ENCODE data around the gene TMEM132D.

TMEM132D gene

GRCh38 chr12:129704232-129704830, 199.5 kb downstream of the TMEM132D start:
- no peak overlapping the region for H3K4me2 ChIP-seq
- H3K36me3 ChIP-seq = no peaks in the 10 kb centered on the region
- no peaks in the 10 kb centered on the region for H4K20me1 ChIP-seq
- no peak overlapping the region for H3K9ac ChIP-seq
- no peaks in the 10 kb centered on the region for H3K27me3 ChIP-seq
- no peaks in the 10 kb centered on the region for H3K4me1 ChIP-seq
- H3K9me3 ChIP-seq = peaks cover 5% of the 10 kb centered on the region; the same call in 1 of the 2 replicates
- H3K27ac ChIP-seq = no peak overlapping the region
- TF ChIP-seq Cebpa-rat (IDR thresholded peaks at IDR 0.05) = no peak
- H3K4me3 ChIP-seq = no peak overlapping the region

GRCh38 chr12:129701631-129702101, 202.2 kb downstream of the TMEM132D start:
- Histone ChIP-seq H3K4me3 (no peak overlapping the region), H3K36me3 (no peaks in the 10 kb centered on the region), H3K27ac (no peak overlapping the region), H4K20me1 (no peaks in the 10 kb centered on the region), H3K4me2 (no peak overlapping the region), H3K9ac (no peak overlapping the region), H3K4me1 (no peaks in the 10 kb centered on the region), H3K9me3 (peaks cover 5% of the 10 kb centered on the region; the same call in 1 of the 2 replicates), H3K27me3 (no peaks in the 10 kb centered on the region)
- TF ChIP-seq Cebpa-rat (IDR thresholded peaks at IDR 0.05) = no peak

- H3K36me3 ChIP-seq = no peaks in the 10 kb centered on the region
These were observed 203.8 kb downstream of the TMEM132D start for GRCh38 chr12:129700036-129700435.

GRCh38 chr12:129696926-129697325, 206.9 kb downstream of the TMEM132D start:
- Histone ChIP-seq H3K36me3 (no peaks in the 10 kb centered on the region), H3K9me3 (no peaks in the 10 kb centered on the region), H3K4me1 (no peaks in the 10 kb centered on the region), H4K20me1 (no peaks in the 10 kb centered on the region), H3K27me3 (no peaks in the 10 kb centered on the region), H3K27ac (no peak overlapping the region), H3K4me2 (no peak overlapping the region), H3K9ac (no peak overlapping the region), H3K4me3 (no peak overlapping the region)
- TF ChIP-seq Cebpa-rat (IDR thresholded peaks at IDR 0.05) = no peak

More at GRCh38 chr12:129700036-129700435, 203.8 kb downstream of the TMEM132D start:
- Histone ChIP-seq H3K27ac (no peak overlapping the region), H3K4me3 (no peak overlapping the region), H3K27me3 (no peaks in the 10 kb centered on the region), H3K4me2 (no peak overlapping the region), H4K20me1 (no peaks in the 10 kb centered on the region), H3K9ac (no peak overlapping the region), H3K4me1 (no peaks in the 10 kb centered on the region), H3K9me3 (peaks cover 5% of the 10 kb centered on the region; the same call in 1 of the 2 replicates)
- no peak for TF ChIP-seq Cebpa-rat (IDR thresholded peaks at IDR 0.05)

GRCh38 chr12:129696405-129696804, 207.4 kb downstream of the TMEM132D start:
- Histone ChIP-seq H3K4me1 (no peaks in the 10 kb centered on the region), H3K4me3 (no peak overlapping the region), H3K27ac (no peak overlapping the region), H4K20me1 (no peaks in the 10 kb centered on the region), H3K9ac (no peak overlapping the region), H3K9me3 (no peaks in the 10 kb centered on the region), H3K4me2 (no peak overlapping the region), H3K36me3 (no peaks in the 10 kb centered on the region), H3K27me3 (no peaks in the 10 kb centered on the region)
- no peak for TF ChIP-seq Cebpa-rat (IDR thresholded peaks at IDR 0.05)

GRCh38 chr12:129693731-129694130, 210.1 kb downstream of the TMEM132D start:
- no peaks in the 10 kb centered on the region for H4K20me1 ChIP-seq
- no peaks in the 10 kb centered on the region for H3K4me1 ChIP-seq
- no peaks in the 10 kb centered on the region for H3K36me3 ChIP-seq
- no peaks in the 10 kb centered on the region for H3K9me3 ChIP-seq
- no peak overlapping the region for H3K4me2 ChIP-seq
- H3K27me3 ChIP-seq = no peaks in the 10 kb centered on the region
- H3K4me3 ChIP-seq = no peak overlapping the region
- no peak for TF ChIP-seq Cebpa-rat (IDR thresholded peaks at IDR 0.05)
- H3K27ac ChIP-seq = no peak overlapping the region
- H3K9ac ChIP-seq = no peak overlapping the region

GRCh38 chr12:129687731-129688130, 216.1 kb downstream of the TMEM132D start:
- no peak for TF ChIP-seq Cebpa-rat (IDR thresholded peaks at IDR 0.05)
- Histone ChIP-seq H3K9me3 (peaks cover 14% of the 10 kb centered on the region), H3K4me1 (no peaks in the 10 kb centered on the region)

GRCh38 chr12:129681830-129682229, 222.0 kb downstream of the TMEM132D start:
- Histone ChIP-seq H3K4me2 (no peak overlapping the region), H3K4me3 (no peak overlapping the region), H3K9ac (no peak overlapping the region), H3K27me3 (no peaks in the 10 kb centered on the region), H3K9me3 (peaks cover 22% of the 10 kb centered on the region), H3K4me1 (no peaks in the 10 kb centered on the region), H3K27ac (no peak overlapping the region), H4K20me1 (no peaks in the 10 kb centered on the region), H3K36me3 (no peaks in the 10 kb centered on the region)
- TF ChIP-seq Cebpa-rat (IDR thresholded peaks at IDR 0.05) = no peak

More at GRCh38 chr12:129687731-129688130, 216.1 kb downstream of the TMEM132D start:
- Histone ChIP-seq H4K20me1 (no peaks in the 10 kb centered on the region), H3K4me3 (no peak overlapping the region), H3K27me3 (no peaks in the 10 kb centered on the region), H3K27ac (no peak overlapping the region), H3K4me2 (no peak overlapping the region), H3K9ac (no peak overlapping the region), H3K36me3 (no peaks in the 10 kb centered on the region)

GRCh38 chr12:129681151-129681550, 222.7 kb downstream of the TMEM132D start:
- Histone ChIP-seq H3K9me3 (peaks cover 22% of the 10 kb centered on the region), H3K27me3 (no peaks in the 10 kb centered on the region), H4K20me1 (no peaks in the 10 kb centered on the region), H3K4me2 (no peak overlapping the region), H3K36me3 (no peaks in the 10 kb centered on the region), H3K4me1 (no peaks in the 10 kb centered on the region), H3K9ac (no peak overlapping the region), H3K27ac (no peak overlapping the region), H3K4me3 (no peak overlapping the region)
- TF ChIP-seq Cebpa-rat (IDR thresholded peaks at IDR 0.05) = no peak

GRCh38 chr12:129676411-129676810, 227.4 kb downstream of the TMEM132D start:
- Histone ChIP-seq H3K4me1 (no peaks in the 10 kb centered on the region), H3K27me3 (no peaks in the 10 kb centered on the region), H3K4me3 (no peak overlapping the region), H4K20me1 (no peaks in the 10 kb centered on the region), H3K36me3 (no peaks in the 10 kb centered on the region), H3K9ac (no peak overlapping the region), H3K9me3 (peaks cover 9% of the 10 kb centered on the region), H3K4me2 (no peak overlapping the region), H3K27ac (no peak overlapping the region)
- TF ChIP-seq Cebpa-rat (IDR thresholded peaks at IDR 0.05) = no peak

Data from BLaER1 (cell line).